HepG2 (cell line): ENCODE results near the gene CFAP97. TPM values are rescaled to one million over a fixed set of nuclear protein-coding genes. Genes with fewer than 3 reads are reported as not detected.

Source experiments
- AHR ChIP-seq: IDR thresholded peaks from 2 replicates; pipeline ENCODE4 v1.6.1; 2018; ENCODE audit warnings: missing genetic modification reagents, missing compliant biosample characterization
- CHD4 ChIP-seq: fragments of 200-600 bp; sonication (generic); IDR thresholded peaks from 2 replicates; pipeline ENCODE4 v1.7.0; 2017; ENCODE audit warnings: mild to moderate bottlenecking, low read length, borderline replicate concordance
- CREB3 ChIP-seq: sonication (generic); formaldehyde crosslinking; IDR thresholded peaks from 2 replicates; pipeline ENCODE4 v1.5.0; 2020; ENCODE audit warnings: missing genetic modification reagents
- EEA1 ChIP-seq: sonication (generic); formaldehyde crosslinking; IDR thresholded peaks from 2 replicates; pipeline ENCODE4 v1.5.1; 2020; ENCODE audit warnings: mild to moderate bottlenecking, missing genetic modification reagents, borderline replicate concordance
- ELF3 ChIP-seq: IDR thresholded peaks from 2 replicates; pipeline ENCODE4 v1.6.1; 2016; ENCODE audit warnings: missing genetic modification reagents, missing compliant biosample characterization
- JUND ChIP-seq: sonication (generic); formaldehyde crosslinking; IDR thresholded peaks from 2 replicates; pipeline ENCODE4 v1.8.0; 2022; ENCODE audit warnings: mild to moderate bottlenecking, missing genetic modification reagents
- MAZ ChIP-seq, 2 experiments: sonication (generic) in 1 of 2; formaldehyde crosslinking in 1 of 2; IDR thresholded peaks; 2 replicates each; pipeline versions ENCODE4 v1.5.0 to v1.6.1; 2012 to 2020; ENCODE audit warnings: low read depth in 2 of 2, mild to moderate bottlenecking in 2 of 2, borderline replicate concordance in 1 of 2, improper control_type of control experiment in 1 of 2, low read length in 1 of 2, missing genetic modification reagents in 1 of 2, moderate library complexity in 1 of 2
- MYPOP ChIP-seq: sonication (generic); formaldehyde crosslinking; IDR thresholded peaks from 2 replicates; pipeline ENCODE4 v1.8.1; 2023; ENCODE audit warnings: mild to moderate bottlenecking, moderate library complexity, missing genetic modification reagents
- NFRKB ChIP-seq: fragments of 450-650 bp; IDR thresholded peaks from 2 replicates; pipeline ENCODE4 v1.6.1; 2017
- RFX1 ChIP-seq: fragments of 450-650 bp; IDR thresholded peaks from 2 replicates; pipeline ENCODE4 v1.6.1; 2017
- RFXANK ChIP-seq: IDR thresholded peaks from 2 replicates; pipeline ENCODE4 v1.6.1; 2016
- TEAD2 ChIP-seq: sonication (generic); formaldehyde crosslinking; IDR thresholded peaks from 2 replicates; pipeline ENCODE4 v1.9.0; 2021; ENCODE audit warnings: missing genetic modification reagents
- ZBTB4 ChIP-seq: sonication (generic); formaldehyde crosslinking; IDR thresholded peaks from 2 replicates; pipeline ENCODE4 v1.4.0; 2020; ENCODE audit warnings: missing genetic modification reagents, mild to moderate bottlenecking, borderline replicate concordance
- ZC3H4 ChIP-seq: sonication (generic); formaldehyde crosslinking; IDR thresholded peaks from 2 replicates; pipeline ENCODE4 v1.4.0; 2020; ENCODE audit warnings: missing genetic modification reagents, borderline replicate concordance
- ZGPAT ChIP-seq: IDR thresholded peaks from 2 replicates; pipeline ENCODE4 v1.6.1; 2016; ENCODE audit warnings: mild to moderate bottlenecking
- ZMAT3 ChIP-seq: sonication (generic); formaldehyde crosslinking; conservative IDR thresholded peaks from 2 replicates; pipeline ENCODE4 v1.7.0; 2021; ENCODE audit warnings: missing genetic modification reagents
- ZNF350 ChIP-seq: sonication (generic); formaldehyde crosslinking; IDR thresholded peaks from 2 replicates; pipeline ENCODE4 v1.4.0; 2020; ENCODE audit warnings: mild to moderate bottlenecking, low read depth, missing genetic modification reagents, borderline replicate concordance
- ZNF432 ChIP-seq: sonication (generic); formaldehyde crosslinking; IDR thresholded peaks from 2 replicates; pipeline ENCODE4 v1.5.0; 2020; ENCODE audit warnings: missing genetic modification reagents, mild to moderate bottlenecking, borderline replicate concordance
- ZNF558 ChIP-seq: sonication (generic); formaldehyde crosslinking; IDR thresholded peaks from 2 replicates; pipeline ENCODE4 v1.9.0; 2022; ENCODE audit warnings: mild to moderate bottlenecking, missing genetic modification reagents, borderline replicate concordance
- ZNF563 ChIP-seq: sonication (generic); formaldehyde crosslinking; IDR thresholded peaks from 2 replicates; pipeline ENCODE4 v1.8.0; 2022; ENCODE audit warnings: mild to moderate bottlenecking, moderate library complexity, missing genetic modification reagents
- ZNF569 ChIP-seq: sonication (generic); formaldehyde crosslinking; IDR thresholded peaks from 2 replicates; pipeline ENCODE4 v1.5.0; 2020; ENCODE audit warnings: mild to moderate bottlenecking, missing genetic modification reagents, moderate library complexity, borderline replicate concordance
- ZNF75D ChIP-seq: sonication (generic); formaldehyde crosslinking; IDR thresholded peaks from 2 replicates; pipeline ENCODE4 v1.8.1; 2023; ENCODE audit warnings: missing genetic modification reagents, mild to moderate bottlenecking, borderline replicate concordance
- ZSCAN12 ChIP-seq: sonication (generic); formaldehyde crosslinking; IDR thresholded peaks from 2 replicates; pipeline ENCODE4 v1.9.0; 2021; ENCODE audit warnings: mild to moderate bottlenecking, missing genetic modification reagents
- polyA plus RNA-seq, 8 experiments: library from polyadenylated mRNA; depleted of rRNA in 3 of 8; stranded (reverse) in 7 of 8; unstranded in 1 of 8; fragments of >200 nt; fragmentation: Illumina TruSeq in 4 of 8; extraction: Trizol in 4 of 8; gene quantifications; 2 replicates each; pipeline versions ENCODE4 v1.2.1 to v1.2.3, GENCODE V29; 2011 to 2016; ENCODE audit warnings: low read depth in 4 of 8, missing spikeins in 1 of 8, mixed read lengths in 1 of 8; ENCODE audit not compliant: insufficient read depth in 1 of 8
- total RNA-seq, 5 experiments: library from RNA; depleted of rRNA; stranded (reverse); fragments of >200 nt; fragmentation: Illumina TruSeq; extraction: Trizol; gene quantifications; 2 replicates each; pipeline ENCODE4 v1.2.3, GENCODE V29; 2016; ENCODE audit warnings: low read depth in 1 of 5

CFAP97 gene
- total and polyA plus RNA-seq, 2 of the 13 experiments (the other 11 are each of a cell fraction or from before 2014, with no cell fraction given): 32.1 to 44.4 TPM

- TF ChIP-seq EEA1 (CRISPR knock-in tag) (no peak), NFRKB (no peak), CREB3 (no peak), ZSCAN12 (no peak), RFX1 (no peak), RFXANK (CRISPR knock-in tag) (no peak), ZNF563 (peak; percentile 89), ZNF558 (CRISPR knock-in tag) (peak; percentile 55; the same call in 1 of the 2 replicates), ZNF432 (no peak), TEAD2 (CRISPR knock-in tag) (no peak), ZBTB4 (CRISPR knock-in tag) (no peak), MAZ (IDR thresholded peaks at IDR 0.05; ENCODE audit: borderline replicate concordance, low read depth, low read length) (0 out of 2 replicates have a peak, but pooled peaks have one; percentile 58), MAZ (CRISPR knock-in tag; IDR thresholded peaks at IDR 0.05; ENCODE audit: low read depth) (peak; percentile 86), ZNF75D (CRISPR knock-in tag) (no peak), CHD4 (no peak), ZNF569 (CRISPR knock-in tag) (no peak), ELF3 (CRISPR knock-in tag) (no peak), ZC3H4 (CRISPR knock-in tag) (no peak), ZMAT3 (CRISPR knock-in tag) (0 out of 2 replicates have a peak, but pooled peaks have one; percentile 46), AHR (CRISPR knock-in tag) (no peak), JUND (CRISPR knock-in tag) (no peak), MYPOP (no peak; the same call in 1 of the 2 replicates), ZGPAT (CRISPR knock-in tag) (peak; percentile 38; the same call in 1 of the 2 replicates), ZNF350 (no peak; the same call in 1 of the 2 replicates)
Observed at GRCh38 chr4:185209031-185209851, 5.4 kb upstream of the CFAP97 start, which contains the start of gene SNX25 (continued).
